RCC 7860 (cell line): ENCODE data around the gene ILKAP.

Experiments used
- DNase-seq: peaks from one replicate; pipeline ENCODE4 v3.0.0-alpha.2; 2015; ENCODE audit warnings: low spot score
- FAIRE-seq: peaks from 2 replicates; lab custom pipeline; 2012; peaks lifted over from hg19 to GRCh38; lab: Jason Lieb, UNC

ILKAP gene

GRCh38 chr2:238126338-238126737 lies 77.2 kb downstream of the ILKAP start:
- FAIRE-seq (no peak), DNase-seq (no peak)

- no peak for FAIRE-seq
- DNase-seq, result no peak
Observed at GRCh38 chr2:238125127-238125885, 78.2 kb downstream of the ILKAP start.

- no peak for FAIRE-seq
- DNase-seq, result no peak
Observed at GRCh38 chr2:238124488-238125126, 78.9 kb downstream of the ILKAP start.

- DNase-seq (no peak), FAIRE-seq (no peak)
Observed at GRCh38 chr2:238123991-238124470, 79.5 kb downstream of the ILKAP start.

GRCh38 chr2:238123218-238123971 lies 80.1 kb downstream of the ILKAP start:
- DNase-seq (no peak), FAIRE-seq (no peak)

- DNase-seq, result no peak
Observed at GRCh38 chr2:238122287-238123217, 80.9 kb downstream of the ILKAP start.

GRCh38 chr2:238121511-238122286 lies 81.8 kb downstream of the ILKAP start:
- FAIRE-seq (no peak), DNase-seq (no peak)

More at GRCh38 chr2:238122287-238123217, 80.9 kb downstream of the ILKAP start:
- FAIRE-seq, result no peak

- DNase-seq (no peak), FAIRE-seq (no peak)
Observed at GRCh38 chr2:238120463-238121298, 82.8 kb downstream of the ILKAP start.
